H1 (cell line): ENCODE measurements around the gene LYPD4. TPM values are rescaled to one million over a fixed set of nuclear protein-coding genes. Genes with fewer than 3 reads are reported as not detected.

Source experiments
- CTCF ChIA-PET: fragments of 300-600 bp; sonication (Branson Sonifier 250); formaldehyde crosslinking; loops from one replicate; lab custom pipeline; 2021; ENCODE audit not compliant: partially characterized antibody; lab: Charles Lee
- POLR2A ChIA-PET: fragments of 300-600 bp; sonication (Branson Sonifier 250); formaldehyde crosslinking; loops from one replicate; lab custom pipeline; 2021; ENCODE audit warnings: inconsistent platforms; ENCODE audit not compliant: partially characterized antibody; lab: Charles Lee
- DNase-seq, 2 experiments: peaks; one replicate each; pipeline versions ENCODE4 v3.0.0 to v3.0.0-alpha.2; 2010 to 2022; ENCODE audit warnings: low spot score in 2 of 2, low read depth in 1 of 2, mixed read lengths in 1 of 2
- FAIRE-seq: peaks from 2 replicates; lab custom pipeline; 2011; peaks lifted over from hg19 to GRCh38; lab: Jason Lieb, UNC
- H2AFZ ChIP-seq: 2 replicates; pipeline ENCODE4 v1.8.1; 2012; ENCODE audit warnings: low read length, inconsistent platforms
- H2AK5ac ChIP-seq: 2 replicates; pipeline ENCODE4 v1.6.1; 2013; ENCODE audit warnings: low read depth, low read length
- H2BK120ac ChIP-seq: replicated peaks from 2 replicates; pipeline ENCODE3; 2013; ENCODE audit warnings: low read depth, low read length, inconsistent platforms
- H2BK12ac ChIP-seq: 2 replicates; pipeline ENCODE4 v1.6.1; 2013; ENCODE audit warnings: low read depth, low read length
- H2BK15ac ChIP-seq: 2 replicates; pipeline ENCODE4 v1.6.1; 2013; ENCODE audit warnings: low read length
- H2BK20ac ChIP-seq: 2 replicates; pipeline ENCODE4 v1.6.1; 2013; ENCODE audit warnings: low read length
- H2BK5ac ChIP-seq: 2 replicates; pipeline ENCODE4 v1.6.1; 2013; ENCODE audit warnings: low read depth, low read length
- H3K14ac ChIP-seq: 2 replicates; pipeline ENCODE4 v1.6.1; 2013; ENCODE audit warnings: inconsistent platforms; ENCODE audit not compliant: insufficient read length
- H3K18ac ChIP-seq: 2 replicates; pipeline ENCODE4 v1.6.1; 2013; ENCODE audit warnings: low read length; ENCODE audit errors: extremely low read depth
- H3K23ac ChIP-seq: 2 replicates; pipeline ENCODE4 v1.6.1; 2013; ENCODE audit warnings: inconsistent platforms; ENCODE audit not compliant: insufficient read length
- H3K23me2 ChIP-seq: 2 replicates; pipeline ENCODE4 v1.6.1; 2013; ENCODE audit warnings: low read depth, low read length
- H3K27ac ChIP-seq: 2 replicates; pipeline ENCODE4 v1.6.1; 2011; ENCODE audit warnings: low read depth, low read length, inconsistent platforms
- H3K27me3 ChIP-seq, 4 experiments: replicated peaks in 1 of 4; 1 replicate in 1 of 4; 2 replicates in 3 of 4; pipeline versions ENCODE4 v1.6.1 to v1.8.1; 2011 to 2013; ENCODE audit warnings: low read length in 3 of 4, mild to moderate bottlenecking in 3 of 4, inconsistent platforms in 2 of 4, mixed read lengths in 2 of 4, moderate library complexity in 1 of 4; ENCODE audit not compliant: control insufficient read depth in 3 of 4, insufficient read depth in 3 of 4; ENCODE audit errors: extremely low read depth in 1 of 4
- H3K36me3 ChIP-seq, 4 experiments: 2 replicates each; pipeline versions ENCODE4 v1.6.1 to v1.8.1; 2011 to 2013; ENCODE audit warnings: mild to moderate bottlenecking in 4 of 4, low read length in 3 of 4, moderate library complexity in 2 of 4, control low read depth in 1 of 4, inconsistent platforms in 1 of 4; ENCODE audit not compliant: insufficient read depth in 4 of 4, control insufficient read depth in 2 of 4
- H3K4ac ChIP-seq: replicated peaks from 2 replicates; pipeline ENCODE3; 2013; ENCODE audit warnings: low read length, low read depth, mixed read lengths, inconsistent platforms; ENCODE audit not compliant: insufficient read length
- H3K4me1 ChIP-seq, 4 experiments: replicated peaks in 1 of 4; 1 replicate in 1 of 4; 2 replicates in 3 of 4; pipeline versions ENCODE4 v1.6.1 to v1.8.1; 2011 to 2013; ENCODE audit warnings: low read length in 3 of 4, inconsistent platforms in 2 of 4, mixed read lengths in 1 of 4; ENCODE audit not compliant: insufficient read depth in 4 of 4, control insufficient read depth in 3 of 4
- H3K4me2 ChIP-seq, 2 experiments: 2 replicates each; pipeline versions ENCODE4 v1.6.1 to v1.8.1; 2011 to 2013; ENCODE audit warnings: low read depth in 2 of 2, low read length in 2 of 2, control low read depth in 1 of 2, inconsistent platforms in 1 of 2, mild to moderate bottlenecking in 1 of 2; ENCODE audit not compliant: insufficient read depth in 1 of 2
- H3K4me3 ChIP-seq, 4 experiments: fragments of 200-600, 300-600 bp in 1 of 4; sonication (generic), shearing (Covaris generic), sonication (Bioruptor Twin) in 1 of 4; 2 replicates each; pipeline versions ENCODE4 v1.5.1 to v1.8.1; 2011 to 2016; ENCODE audit warnings: low read length in 4 of 4, low read depth in 3 of 4, control low read depth in 2 of 4, inconsistent platforms in 2 of 4, mild to moderate bottlenecking in 2 of 4, mixed read lengths in 1 of 4, moderate library complexity in 1 of 4; ENCODE audit not compliant: insufficient read depth in 2 of 4; ENCODE audit errors: extremely low read depth in 1 of 4
- H3K56ac ChIP-seq: replicated peaks from 2 replicates; pipeline ENCODE3; 2013; ENCODE audit warnings: low read depth, mild to moderate bottlenecking, mixed read lengths, low read length, inconsistent platforms; ENCODE audit not compliant: insufficient read length
- H3K79me1 ChIP-seq: 2 replicates; pipeline ENCODE4 v1.6.1; 2013; ENCODE audit warnings: low read depth, low read length, control low read depth
- H3K79me2 ChIP-seq, 2 experiments: 2 replicates each; pipeline versions ENCODE4 v1.6.1 to v1.8.1; 2012 to 2013; ENCODE audit warnings: low read length in 2 of 2, mild to moderate bottlenecking in 2 of 2, inconsistent platforms in 1 of 2; ENCODE audit not compliant: insufficient read depth in 2 of 2, control insufficient read depth in 1 of 2
- H3K9ac ChIP-seq, 4 experiments: replicated peaks in 1 of 4; 1 replicate in 1 of 4; 2 replicates in 3 of 4; pipeline versions ENCODE4 v1.6.1 to v1.8.1; 2011 to 2013; ENCODE audit warnings: low read depth in 3 of 4, low read length in 3 of 4, control low read depth in 2 of 4, mild to moderate bottlenecking in 2 of 4, moderate library complexity in 2 of 4, inconsistent platforms in 1 of 4; ENCODE audit errors: extremely low read depth in 1 of 4
- H3K9me3 ChIP-seq, 2 experiments: 2 replicates each; pipeline versions ENCODE4 v1.6.1 to v1.8.1; 2012 to 2013; ENCODE audit warnings: mild to moderate bottlenecking in 2 of 2, moderate library complexity in 2 of 2, control low read depth in 1 of 2, inconsistent platforms in 1 of 2, low read depth in 1 of 2, low read length in 1 of 2, mixed read lengths in 1 of 2; ENCODE audit not compliant: insufficient read depth in 2 of 2
- H4K20me1 ChIP-seq, 2 experiments: replicated peaks in 1 of 2; 2 replicates each; pipeline versions ENCODE3 to v1.8.1; 2011 to 2013; ENCODE audit warnings: inconsistent platforms in 2 of 2, low read length in 2 of 2, mild to moderate bottlenecking in 1 of 2; ENCODE audit not compliant: insufficient read depth in 2 of 2, control insufficient read depth in 1 of 2
- H4K5ac ChIP-seq: 2 replicates; pipeline ENCODE4 v1.6.1; 2013; ENCODE audit warnings: low read length, low read depth, mixed read lengths, inconsistent platforms; ENCODE audit not compliant: insufficient read length
- H4K8ac ChIP-seq: 2 replicates; pipeline ENCODE4 v1.8.0; 2013; ENCODE audit warnings: mild to moderate bottlenecking, moderate library complexity, low read length, inconsistent platforms; ENCODE audit not compliant: insufficient read depth; ENCODE audit errors: extremely low read depth
- H4K91ac ChIP-seq: replicated peaks from 2 replicates; pipeline ENCODE3; 2013; ENCODE audit warnings: low read length, mixed read lengths, inconsistent platforms; ENCODE audit not compliant: insufficient read length
- CEBPB ChIP-seq: IDR thresholded peaks from 2 replicates; pipeline ENCODE4 v1.6.1; 2012; ENCODE audit warnings: low read depth, low read length
- JUND ChIP-seq: IDR thresholded peaks from 2 replicates; pipeline ENCODE4 v1.6.1; 2011; ENCODE audit warnings: mild to moderate bottlenecking, improper control_type of control experiment, low read length
- POLR2A ChIP-seq, 2 experiments: IDR thresholded peaks; 1 replicate in 1 of 2; 2 replicates in 1 of 2; pipeline ENCODE4 v1.6.1; 2011; ENCODE audit warnings: low read depth in 2 of 2, low read length in 2 of 2, mild to moderate bottlenecking in 2 of 2; ENCODE audit errors: control extremely low read depth in 1 of 2
- POLR2AphosphoS5 ChIP-seq: IDR thresholded peaks from 2 replicates; pipeline ENCODE4 v1.6.1; 2011; ENCODE audit warnings: low read depth, low read length
- RXRA ChIP-seq: IDR thresholded peaks from 2 replicates; pipeline ENCODE4 v1.6.1; 2011; ENCODE audit warnings: low read depth, mild to moderate bottlenecking, low read length, moderate library complexity; ENCODE audit not compliant: insufficient read depth
- WGBS, 2 experiments: shearing (Covaris generic) in 1 of 2; methylation state at CpG; one replicate each; pipeline versions ENCODE4 v1.1.6 to v1.1.7; 2013 to 2015; ENCODE audit warnings: low lambda C conversion rate in 2 of 2, mixed read lengths in 2 of 2, inconsistent platforms in 1 of 2, low coverage in 1 of 2, missing lambda C conversion rate in 1 of 2; ENCODE audit not compliant: insufficient replicate concordance in 2 of 2, insufficient coverage in 1 of 2, insufficient read length in 1 of 2; ENCODE audit errors: extremely low coverage in 1 of 2, missing lambda C conversion rate in 1 of 2; 5-methylcytosine and 5-hydroxymethylcytosine counted together
- polyA plus RNA-seq, 7 experiments: library from polyadenylated mRNA; depleted of rRNA in 3 of 7; stranded (reverse) in 5 of 7; unstranded in 2 of 7; fragments of >200 nt in 5 of 7; fragments of 200-250 nt in 2 of 7; gene quantifications; 1 replicate in 5 of 7; 2 replicates in 1 of 7; 4 replicates in 1 of 7; pipeline versions ENCODE4 v1.2.1 to v1.2.3, GENCODE V29; 2011 to 2013; ENCODE audit warnings: missing spikeins in 2 of 7, mixed read lengths in 2 of 7
- total RNA-seq: library from RNA; stranded (reverse); fragmentation: NEBNext Ultra II Directional; extraction: Animal tissue kit (Norgen Biotek cat#: 25700); gene quantifications from 2 replicates; pipeline ENCODE4 v1.2.1, GENCODE V29; 2021

The LYPD4 gene
- total and polyA plus RNA-seq, 2 of the 8 experiments (the other 6 are each of a cell fraction or from before 2014, with no cell fraction given), result 0.06 TPM; not detected in 1

GRCh38 chr19:41870401-41870873, 26.0 kb upstream of the LYPD4 start:
- H3K36me3 ChIP-seq, result peaks cover 28 to 61% (median 51%) of the 10 kb centered on the region in 4 experiments
- peaks cover 28 to 36% of the 10 kb centered on the region in 2 experiments for H4K20me1 ChIP-seq
- H2AFZ ChIP-seq, result no peak overlapping the region
- H2BK20ac ChIP-seq, result no peak overlapping the region
- H3K79me1 ChIP-seq, result peaks cover 9% of the 10 kb centered on the region
- H4K8ac ChIP-seq, result no peak overlapping the region
- no peak overlapping the region for H3K4ac ChIP-seq
- H3K56ac ChIP-seq, result no peak overlapping the region
- DNase-seq (no peak), FAIRE-seq (no peak)
- no peak overlapping the region for H3K18ac ChIP-seq
- WGBS, 2 experiments, result 84% methylated on average over 3 of the region's 3 CpGs; no CpG with 5 or more reads in 1 of the 2 experiments
- H2BK15ac ChIP-seq, result no peak overlapping the region
- no peaks in the 10 kb centered on the region for H3K23me2 ChIP-seq
- no peak overlapping the region for H3K9ac ChIP-seq
- no peaks in the 10 kb centered on the region for H3K27me3 ChIP-seq
- H3K23ac ChIP-seq, result no peak overlapping the region
- H2BK120ac ChIP-seq, result no peak overlapping the region
- H2BK5ac ChIP-seq, result no peak overlapping the region
- H2AK5ac ChIP-seq, result no peak overlapping the region
- no peak overlapping the region for H2BK12ac ChIP-seq
- peaks cover 0 to 2% (median under 1%) of the 10 kb centered on the region in 4 experiments; a peak in 3 of 7 replicates for H3K4me1 ChIP-seq
- CTCF ChIA-PET, result interaction anchor here (1.5 to 5.0 kb wide), 3 partner anchors 8 to 87 kb away, joined by 3 to 33 read pairs (median 4); partner anchors contain the start of gene RABAC1
- TF ChIP-seq CEBPB (no peak), RXRA (no peak), POLR2A (IDR thresholded peaks at IDR 0.05; ENCODE audit: control extremely low read depth in 1 of 2, low read depth in 2 of 2, low read length in 2 of 2) (peak; percentile 49 to 70), POLR2AphosphoS5 (peak; percentile 72; the same call in 1 of the 2 replicates), JUND (no peak)
- TF ChIP-seq, all 59 proteins: peak for 2
- Histone ChIP-seq H3K4me3 (no peak overlapping the region), H3K14ac (no peak overlapping the region), H3K79me2 (peaks cover 0 to 22% of the 10 kb centered on the region in 2 experiments; a peak in 2 of 4 replicates), H3K27ac (no peak overlapping the region), H3K4me2 (no peak overlapping the region), H3K9me3 (no peaks in the 10 kb centered on the region), H4K5ac (no peak overlapping the region), H4K91ac (no peak overlapping the region)
- POLR2A ChIA-PET, result interaction anchor here (0.6 to 13.9 kb wide), 17 partner anchors 5 to 87 kb away, joined by 3 to 298 read pairs (median 6); partner anchors contain the start of genes ARHGEF1, ERFL, RABAC1 and RPS19
